NCI-H1092 treated with DMSO at 0.1 percent for 48 hours (cell line): ENCODE results near the gene ZMYM1.
"Not testable (repeated sequence)": the region's sequence is repeated elsewhere in the genome, so short reads cannot be mapped to it uniquely, and the experiment has no call there.

Experiments used
- DNase-seq: peaks from one replicate; lab custom pipeline; 2025; lab: John Stamatoyannopoulos, UW

The ZMYM1 gene

DNA sequence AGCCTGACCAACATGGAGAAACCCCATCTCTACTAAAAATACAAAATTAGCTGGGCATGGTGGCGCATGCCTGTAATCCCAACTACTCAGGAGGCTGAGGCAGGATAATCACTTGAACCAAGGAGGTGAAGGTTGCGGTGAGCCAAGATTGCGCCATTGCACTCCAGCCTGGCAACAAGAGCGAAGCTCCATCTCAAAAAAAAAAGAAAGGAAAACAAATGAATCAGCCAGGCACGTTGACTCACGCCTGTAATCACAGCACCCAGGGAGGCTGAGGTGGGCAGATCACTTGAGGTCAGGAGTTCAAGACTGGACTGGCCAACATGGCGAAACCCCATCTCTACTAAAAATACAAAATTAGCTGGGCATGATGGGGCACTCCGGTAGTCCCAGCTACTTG, 2.8 kb upstream of the ZMYM1 start:
- DNase-seq = not testable (repeated sequence)

DNA sequence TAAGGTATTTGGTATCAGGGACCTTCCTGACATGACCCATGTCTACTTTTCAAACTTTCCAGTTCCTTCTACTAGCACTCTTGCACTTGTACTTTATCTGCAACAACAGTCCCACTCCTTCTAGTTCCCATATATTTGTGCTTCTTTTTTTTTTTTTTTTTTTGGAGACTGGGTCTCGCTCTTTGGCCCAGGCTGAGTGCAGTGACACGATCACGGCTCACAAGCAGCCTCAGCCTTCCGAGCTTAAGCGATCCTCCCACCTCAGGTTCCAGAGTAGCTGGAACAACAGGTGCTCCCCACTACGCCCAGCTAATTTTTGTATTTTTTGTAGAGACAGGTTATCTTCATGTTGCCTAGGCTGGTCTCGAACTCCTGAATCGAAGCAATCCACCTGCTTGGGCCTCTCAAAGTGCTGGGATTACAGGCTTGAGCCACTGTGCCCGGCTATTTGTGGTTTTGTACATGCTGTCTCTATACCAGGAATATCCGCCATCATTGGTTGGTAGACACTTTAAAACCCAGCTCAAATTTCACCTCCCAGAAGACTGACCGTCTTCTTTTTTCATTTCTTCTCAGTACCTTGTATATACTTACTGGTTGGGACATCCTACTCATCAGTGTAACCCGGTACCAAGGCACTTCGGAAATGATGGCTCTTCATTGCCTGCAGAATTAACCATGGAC, 1.1 kb downstream of the ZMYM1 start:
- no peak for DNase-seq

DNA sequence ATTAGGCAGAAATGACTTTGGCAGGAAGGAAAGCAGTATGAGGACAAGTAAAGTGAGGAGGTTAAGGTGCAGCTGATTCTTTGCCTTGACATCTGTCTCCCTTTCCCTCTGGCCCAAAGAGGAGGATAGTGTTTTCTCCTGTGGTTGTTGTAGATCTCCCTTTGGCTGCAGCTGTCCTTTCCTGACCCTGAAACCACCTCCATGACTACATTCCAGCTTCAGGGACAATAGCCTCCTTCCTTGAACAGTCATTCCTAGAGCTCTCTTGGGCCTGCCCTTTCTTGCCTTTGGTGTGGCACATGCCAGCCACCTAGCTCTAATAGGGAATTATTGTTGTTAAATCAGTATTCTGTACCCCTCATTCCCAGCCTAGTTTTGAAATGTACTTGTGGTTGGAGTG, 6.2 kb downstream of the ZMYM1 start:
- DNase-seq = no peak

DNA sequence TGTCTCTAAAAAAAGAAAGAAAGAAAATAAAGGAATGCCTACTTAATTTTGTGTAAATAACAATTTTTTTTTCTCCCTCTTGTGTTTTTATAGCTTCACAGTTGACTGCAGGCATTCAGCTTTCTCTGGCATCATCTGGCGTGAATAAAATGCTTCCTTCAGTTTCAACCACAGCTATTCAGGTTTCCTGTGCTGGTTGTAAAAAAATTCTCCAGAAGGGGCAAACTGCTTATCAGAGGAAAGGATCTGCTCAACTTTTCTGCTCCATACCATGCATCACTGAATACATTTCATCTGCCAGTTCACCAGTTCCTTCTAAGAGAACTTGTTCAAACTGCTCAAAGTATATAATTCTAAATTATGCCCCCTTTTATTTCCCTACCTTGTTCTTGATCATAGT, 18.0 kb downstream of the ZMYM1 start:
- no peak for DNase-seq

- no peak for DNase-seq
These were observed 31.9 kb downstream of the ZMYM1 start for GRCh38 chr1:35111106-35111505.

DNA sequence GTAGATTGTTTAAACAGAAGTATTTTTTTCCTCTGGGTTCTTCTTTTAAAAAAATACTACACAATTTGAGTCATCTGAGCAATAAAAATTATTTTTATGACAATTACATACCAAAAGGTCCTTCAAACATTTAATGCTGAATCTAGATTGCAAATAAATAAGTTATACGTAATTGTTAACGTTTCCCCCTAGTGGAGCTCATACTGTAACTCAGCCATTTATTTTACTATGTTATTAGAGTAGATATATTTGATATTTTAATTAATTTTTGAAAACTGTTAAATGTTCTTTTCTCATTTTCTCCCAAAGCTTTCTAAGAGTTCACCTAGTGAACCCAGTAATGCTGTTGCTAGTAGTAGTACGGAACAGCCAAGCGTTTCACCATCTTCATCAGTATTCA, 33.5 kb downstream of the ZMYM1 start:
- DNase-seq = no peak

GRCh38 chr1:35115459-35116383, 36.5 kb downstream of the ZMYM1 start:
- no peak for DNase-seq

GRCh38 chr1:35120458-35121133, 41.4 kb downstream of the ZMYM1 start:
- DNase-seq = no peak

DNA sequence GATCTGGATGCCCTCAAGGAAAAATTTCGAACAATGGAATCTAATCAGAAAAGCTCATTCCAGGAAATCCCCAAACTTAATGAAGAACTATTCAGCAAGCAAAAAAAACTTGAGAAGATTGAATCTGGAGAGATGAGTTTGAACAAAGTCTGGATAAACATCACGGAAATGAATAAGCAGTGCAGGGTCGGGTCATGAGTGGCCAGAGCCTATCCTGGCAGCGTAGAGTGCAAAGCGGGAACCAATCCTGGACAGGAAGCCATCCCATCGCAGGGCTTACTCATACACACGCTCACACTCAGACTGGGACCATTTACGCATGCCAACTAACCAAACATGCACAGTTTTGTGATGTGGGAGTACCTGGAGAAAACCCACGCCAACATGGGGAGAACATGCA, 43.1 kb downstream of the ZMYM1 start:
- no peak for DNase-seq

DNA sequence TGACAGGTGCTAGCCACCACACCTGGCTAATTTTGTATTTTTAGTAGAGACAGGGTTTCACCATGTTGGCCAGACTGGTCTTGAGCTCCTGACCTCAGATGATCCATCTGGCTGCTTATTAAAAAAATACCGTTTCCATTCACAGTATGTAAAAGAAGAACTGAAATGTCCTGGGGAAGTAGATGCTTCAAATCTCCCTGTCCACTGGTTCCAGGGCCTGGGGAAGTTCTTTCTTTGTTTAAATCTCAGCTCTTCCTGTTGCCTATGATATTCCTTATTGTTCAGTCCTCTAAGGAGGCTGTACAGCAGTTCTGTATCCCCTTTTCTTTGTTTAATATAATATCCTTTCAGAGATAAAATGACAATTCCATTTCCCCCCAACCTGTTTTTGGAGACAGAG, 47.4 kb downstream of the ZMYM1 start:
- no peak for DNase-seq

- no peak for DNase-seq
These were observed 49.9 kb downstream of the ZMYM1 start for GRCh38 chr1:35129080-35129479.

DNA sequence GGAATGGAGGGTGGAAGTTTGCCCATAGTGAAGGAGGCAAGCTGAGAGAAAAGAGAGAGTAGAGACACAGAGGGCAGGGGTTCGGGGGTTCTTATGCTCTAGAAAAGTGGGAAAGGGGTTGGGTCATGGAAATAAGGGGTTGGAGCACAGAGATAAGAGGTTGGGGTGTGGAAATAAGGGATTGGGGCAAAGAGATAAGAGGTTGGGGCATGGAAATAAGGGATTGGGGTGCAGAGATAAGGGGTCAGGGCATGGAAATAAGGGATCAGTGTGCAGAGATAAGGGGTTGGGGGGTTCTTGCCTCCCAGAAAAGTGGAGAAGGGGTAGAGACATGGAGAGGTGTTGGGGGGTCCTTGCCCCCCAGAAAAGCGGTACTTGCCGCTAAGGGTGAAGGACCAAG, 57.6 kb downstream of the ZMYM1 start:
- no peak for DNase-seq

DNA sequence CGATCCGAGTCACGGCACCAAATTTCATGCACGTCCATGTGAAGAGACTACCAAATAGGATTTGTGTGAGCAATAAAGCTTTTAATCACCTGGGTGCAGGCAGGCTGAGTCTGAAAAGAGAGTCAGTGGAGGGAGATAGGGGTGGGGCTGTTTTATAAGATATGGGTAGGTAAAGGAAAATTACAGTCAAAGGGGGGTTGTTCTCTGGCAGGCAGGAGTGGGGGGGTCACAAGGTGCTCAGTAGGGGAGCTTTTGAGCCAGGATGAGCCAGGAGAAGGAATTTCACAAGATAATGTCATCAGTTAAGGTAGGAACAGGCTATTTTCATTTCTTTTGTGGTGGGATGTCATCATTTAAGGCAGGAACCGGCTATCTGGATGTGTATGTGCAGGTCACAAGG, 58.4 kb downstream of the ZMYM1 start:
- DNase-seq = not testable (repeated sequence)

DNA sequence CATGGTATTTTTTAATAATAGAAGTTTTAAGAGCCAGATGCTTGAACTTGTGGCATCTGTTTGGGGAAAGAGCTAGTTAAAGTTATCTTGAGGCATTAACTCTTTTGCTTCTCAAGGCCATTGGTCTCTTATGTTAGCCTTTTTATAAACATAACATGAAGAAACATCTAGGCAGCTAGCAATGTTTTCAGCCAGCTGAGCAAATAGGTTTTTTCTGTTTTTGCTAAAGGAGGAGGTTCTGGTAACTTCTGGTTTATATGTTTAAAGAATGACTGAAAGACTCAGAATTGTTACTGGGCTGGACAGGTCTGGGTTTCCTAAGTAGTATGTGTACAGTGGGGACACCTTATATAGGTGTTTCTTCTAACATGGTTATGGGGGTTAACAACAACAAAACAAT, 63.1 kb downstream of the ZMYM1 start:
- not testable (repeated sequence) for DNase-seq

GRCh38 chr1:35142728-35143127, 63.5 kb downstream of the ZMYM1 start:
- DNase-seq = not testable (repeated sequence)

GRCh38 chr1:35143737-35144508, 64.7 kb downstream of the ZMYM1 start:
- DNase-seq = no peak

GRCh38 chr1:35145892-35146549, 66.8 kb downstream of the ZMYM1 start:
- DNase-seq = not testable (repeated sequence)

GRCh38 chr1:35151220-35151619, 72.0 kb downstream of the ZMYM1 start:
- DNase-seq = no peak

DNA sequence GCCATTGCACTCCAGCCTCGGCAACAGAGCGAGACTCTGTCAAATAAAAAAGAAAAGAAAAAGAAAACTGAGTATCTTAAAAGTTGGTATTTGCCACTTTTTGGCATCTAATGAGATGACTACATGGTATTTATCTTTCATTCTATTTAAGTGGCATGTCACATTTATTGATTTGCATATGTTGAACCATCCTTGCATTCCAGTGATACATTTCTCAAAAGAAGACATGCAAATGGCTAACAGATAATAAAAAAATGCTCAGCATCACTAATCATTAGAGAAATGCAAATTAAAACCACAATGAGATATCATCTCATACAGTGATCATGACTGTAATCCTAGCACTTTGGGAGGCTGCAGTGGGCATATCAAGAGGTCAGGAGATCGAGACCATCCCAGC, 85.7 kb downstream of the ZMYM1 start:
- no peak for DNase-seq
